Measurements from ENCODE around the gene CYBA.
A peak's percentile ranks its signal among the peaks of the same experiment; 100 is the strongest.

Gene CYBA

GRCh38 chr16:88650749-88651275 lies at the start of gene CYBA:
Gene CYBA, minus strand, starts transcription at chr16:88651053. Its CDS starts 40 bp downstream, at chr16:88651013.
- Histone ChIP-seq H3K27ac (peak within 1 kb of the TSS in 1 of 2 donors; percentile 89), H3K4me3 (peak within 1 kb of the TSS; percentile 99)
- TF ChIP-seq CTCF (IDR thresholded peaks at IDR 0.05): no peak
- no peak for DNase-seq (ENCODE audit: low spot score)

GRCh38 chr16:88700322-88700635 lies 49.4 kb upstream of the CYBA start:
- no peak for TF ChIP-seq CTCF (IDR thresholded peaks at IDR 0.05)
- DNase-seq (ENCODE audit: low spot score): no peak
- Histone ChIP-seq H3K27ac (peak overlapping the region in 1 of 2 donors; percentile 81), H3K4me3 (no peak overlapping the region)

GRCh38 chr16:88699180-88699579 lies 48.3 kb upstream of the CYBA start:
- no peak for TF ChIP-seq CTCF (IDR thresholded peaks at IDR 0.05)
- Histone ChIP-seq H3K4me3 (no peak overlapping the region), H3K27ac (no peak overlapping the region)
- DNase-seq (ENCODE audit: low spot score): no peak

- no peak for DNase-seq (ENCODE audit: low spot score)
- H3K27ac ChIP-seq: no peak overlapping the region
- no peak for TF ChIP-seq CTCF (IDR thresholded peaks at IDR 0.05)
- H3K4me3 ChIP-seq: no peak overlapping the region
Observed at GRCh38 chr16:88698646-88699045, 47.8 kb upstream of the CYBA start.

- H3K27ac ChIP-seq: no peak overlapping the region
Observed at GRCh38 chr16:88697831-88698615, 47.2 kb upstream of the CYBA start.

GRCh38 chr16:88697116-88697830 lies 46.4 kb upstream of the CYBA start:
- no peak overlapping the region for H3K27ac ChIP-seq
- no peak overlapping the region for H3K4me3 ChIP-seq
- DNase-seq (ENCODE audit: low spot score): no peak
- TF ChIP-seq CTCF (IDR thresholded peaks at IDR 0.05): no peak

More at GRCh38 chr16:88697831-88698615, 47.2 kb upstream of the CYBA start:
- no peak for DNase-seq (ENCODE audit: low spot score)
- no peak overlapping the region for H3K4me3 ChIP-seq
- no peak for TF ChIP-seq CTCF (IDR thresholded peaks at IDR 0.05)
